ENCODE data around the gene LSR. TPM values are rescaled to one million over a fixed set of nuclear protein-coding genes. Genes with fewer than 3 reads are reported as not detected.

The LSR gene
- polyA plus RNA-seq, 1 donor from 2014 or later, result not detected

GRCh38 chr19:35296644-35297514, 48.1 kb downstream of the LSR start:
- H3K79me2 ChIP-seq (replicated peaks; ENCODE audit: insufficient read depth, low read length), result no peaks in the 10 kb centered on the region
- H3K27ac ChIP-seq (ENCODE audit: low read length), result no peak overlapping the region
- H3K4me3 ChIP-seq (ENCODE audit: low read length), result no peak overlapping the region
- H2AFZ ChIP-seq (ENCODE audit: low read depth, low read length), result no peak overlapping the region
- TF ChIP-seq EZH2 (IDR thresholded peaks at IDR 0.05; ENCODE audit: borderline replicate concordance, insufficient read depth, low read length, poor library complexity, severe bottlenecking) (no peak), SMC3 (conservative IDR thresholded peaks at IDR 0.05; ENCODE audit: poor library complexity) (no peak)
- TF ChIP-seq, protein P1, sequence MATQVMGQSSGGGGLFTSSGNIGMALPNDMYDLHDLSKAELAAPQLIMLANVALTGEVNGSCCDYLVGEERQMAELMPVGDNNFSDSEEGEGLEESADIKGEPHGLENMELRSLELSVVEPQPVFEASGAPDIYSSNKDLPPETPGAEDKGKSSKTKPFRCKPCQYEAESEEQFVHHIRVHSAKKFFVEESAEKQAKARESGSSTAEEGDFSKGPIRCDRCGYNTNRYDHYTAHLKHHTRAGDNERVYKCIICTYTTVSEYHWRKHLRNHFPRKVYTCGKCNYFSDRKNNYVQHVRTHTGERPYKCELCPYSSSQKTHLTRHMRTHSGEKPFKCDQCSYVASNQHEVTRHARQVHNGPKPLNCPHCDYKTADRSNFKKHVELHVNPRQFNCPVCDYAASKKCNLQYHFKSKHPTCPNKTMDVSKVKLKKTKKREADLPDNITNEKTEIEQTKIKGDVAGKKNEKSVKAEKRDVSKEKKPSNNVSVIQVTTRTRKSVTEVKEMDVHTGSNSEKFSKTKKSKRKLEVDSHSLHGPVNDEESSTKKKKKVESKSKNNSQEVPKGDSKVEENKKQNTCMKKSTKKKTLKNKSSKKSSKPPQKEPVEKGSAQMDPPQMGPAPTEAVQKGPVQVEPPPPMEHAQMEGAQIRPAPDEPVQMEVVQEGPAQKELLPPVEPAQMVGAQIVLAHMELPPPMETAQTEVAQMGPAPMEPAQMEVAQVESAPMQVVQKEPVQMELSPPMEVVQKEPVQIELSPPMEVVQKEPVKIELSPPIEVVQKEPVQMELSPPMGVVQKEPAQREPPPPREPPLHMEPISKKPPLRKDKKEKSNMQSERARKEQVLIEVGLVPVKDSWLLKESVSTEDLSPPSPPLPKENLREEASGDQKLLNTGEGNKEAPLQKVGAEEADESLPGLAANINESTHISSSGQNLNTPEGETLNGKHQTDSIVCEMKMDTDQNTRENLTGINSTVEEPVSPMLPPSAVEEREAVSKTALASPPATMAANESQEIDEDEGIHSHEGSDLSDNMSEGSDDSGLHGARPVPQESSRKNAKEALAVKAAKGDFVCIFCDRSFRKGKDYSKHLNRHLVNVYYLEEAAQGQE (IDR thresholded peaks at IDR 0.05; ENCODE audit: borderline replicate concordance), result no peak
- H3K9me2 ChIP-seq (ENCODE audit: insufficient read depth, low read length), result no peaks in the 10 kb centered on the region
- no peak overlapping the region for H3K9ac ChIP-seq (ENCODE audit: low read length)
- H3K27me3 ChIP-seq (ENCODE audit: insufficient read depth, low read depth, low read length), result no peaks in the 10 kb centered on the region
- no peaks in the 10 kb centered on the region for H3K9me3 ChIP-seq (ENCODE audit: low read length)
- no peak overlapping the region for H3K4me2 ChIP-seq (ENCODE audit: low read length)
- no peaks in the 10 kb centered on the region for H4K20me1 ChIP-seq (ENCODE audit: insufficient read depth)
- no peaks in the 10 kb centered on the region for H3F3A ChIP-seq (ENCODE audit: insufficient read depth, low read length, poor library complexity, severe bottlenecking)
- H3K36me3 ChIP-seq (ENCODE audit: insufficient read depth, low read length), result no peaks in the 10 kb centered on the region

GRCh38 chr19:35297515-35297848, 48.7 kb downstream of the LSR start:
- no peaks in the 10 kb centered on the region for H3K79me2 ChIP-seq (replicated peaks; ENCODE audit: insufficient read depth, low read length)
- H3K27me3 ChIP-seq (ENCODE audit: insufficient read depth, low read depth, low read length), result no peaks in the 10 kb centered on the region
- no peaks in the 10 kb centered on the region for H4K20me1 ChIP-seq (ENCODE audit: insufficient read depth)
- TF ChIP-seq POLR2AphosphoS5 (IDR thresholded peaks at IDR 0.05) (no peak), TAF1 (IDR thresholded peaks at IDR 0.05; ENCODE audit: low read depth) (no peak), MXI1 (conservative IDR thresholded peaks at IDR 0.05; ENCODE audit: poor library complexity, severe bottlenecking) (no peak), SMC3 (conservative IDR thresholded peaks at IDR 0.05; ENCODE audit: poor library complexity) (no peak)
- TF ChIP-seq, protein P1 (IDR thresholded peaks at IDR 0.05; ENCODE audit: borderline replicate concordance), result no peak
- no peak overlapping the region for H3K4me2 ChIP-seq (ENCODE audit: low read length)
- H3F3A ChIP-seq (ENCODE audit: insufficient read depth, low read length, poor library complexity, severe bottlenecking), result no peaks in the 10 kb centered on the region
- no peak overlapping the region for H3K4me3 ChIP-seq (ENCODE audit: low read length)
- H3K36me3 ChIP-seq (ENCODE audit: insufficient read depth, low read length), result no peaks in the 10 kb centered on the region
- no peak overlapping the region for H2AFZ ChIP-seq (ENCODE audit: low read depth, low read length)
- H3K27ac ChIP-seq (ENCODE audit: low read length), result no peak overlapping the region
- H3K9me3 ChIP-seq (ENCODE audit: low read length), result no peaks in the 10 kb centered on the region
- H3K9ac ChIP-seq (ENCODE audit: low read length), result no peak overlapping the region
- no peaks in the 10 kb centered on the region for H3K9me2 ChIP-seq (ENCODE audit: insufficient read depth, low read length)
